ENCODE measurements around the gene CETP. TPM values are rescaled to one million over a fixed set of nuclear protein-coding genes. Genes with fewer than 3 reads are reported as not detected.

The CETP gene
- total and polyA plus RNA-seq, 2 of the 13 experiments (the other 11 are each of a cell fraction or from before 2014, with no cell fraction given) = 0.31 to 9.8 TPM

- TF ChIP-seq, protein P1, sequence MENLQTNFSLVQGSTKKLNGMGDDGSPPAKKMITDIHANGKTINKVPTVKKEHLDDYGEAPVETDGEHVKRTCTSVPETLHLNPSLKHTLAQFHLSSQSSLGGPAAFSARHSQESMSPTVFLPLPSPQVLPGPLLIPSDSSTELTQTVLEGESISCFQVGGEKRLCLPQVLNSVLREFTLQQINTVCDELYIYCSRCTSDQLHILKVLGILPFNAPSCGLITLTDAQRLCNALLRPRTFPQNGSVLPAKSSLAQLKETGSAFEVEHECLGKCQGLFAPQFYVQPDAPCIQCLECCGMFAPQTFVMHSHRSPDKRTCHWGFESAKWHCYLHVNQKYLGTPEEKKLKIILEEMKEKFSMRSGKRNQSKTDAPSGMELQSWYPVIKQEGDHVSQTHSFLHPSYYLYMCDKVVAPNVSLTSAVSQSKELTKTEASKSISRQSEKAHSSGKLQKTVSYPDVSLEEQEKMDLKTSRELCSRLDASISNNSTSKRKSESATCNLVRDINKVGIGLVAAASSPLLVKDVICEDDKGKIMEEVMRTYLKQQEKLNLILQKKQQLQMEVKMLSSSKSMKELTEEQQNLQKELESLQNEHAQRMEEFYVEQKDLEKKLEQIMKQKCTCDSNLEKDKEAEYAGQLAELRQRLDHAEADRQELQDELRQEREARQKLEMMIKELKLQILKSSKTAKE (CRISPR knock-in tag; IDR thresholded peaks at IDR 0.05; ENCODE audit: borderline replicate concordance) = peak; percentile 72; the same call in 1 of the 2 replicates
- TF ChIP-seq SNAPC4 (CRISPR knock-in tag; IDR thresholded peaks at IDR 0.05) = peak; percentile 82
- no peak for TF ChIP-seq ZNF546 (CRISPR knock-in tag; conservative IDR thresholded peaks at IDR 0.05)
- no peak for TF ChIP-seq YEATS2 (CRISPR knock-in tag; IDR thresholded peaks at IDR 0.05; ENCODE audit: borderline replicate concordance)
- TF ChIP-seq KAT8 (CRISPR knock-in tag; IDR thresholded peaks at IDR 0.05) = no peak
- no peak for TF ChIP-seq NFE2L1 (CRISPR knock-in tag; IDR thresholded peaks at IDR 0.05; ENCODE audit: borderline replicate concordance)
- TF ChIP-seq, protein P2, sequence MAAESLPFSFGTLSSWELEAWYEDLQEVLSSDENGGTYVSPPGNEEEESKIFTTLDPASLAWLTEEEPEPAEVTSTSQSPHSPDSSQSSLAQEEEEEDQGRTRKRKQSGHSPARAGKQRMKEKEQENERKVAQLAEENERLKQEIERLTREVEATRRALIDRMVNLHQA (CRISPR knock-in tag; IDR thresholded peaks at IDR 0.05) = no peak
- no peak for TF ChIP-seq NBN (conservative IDR thresholded peaks at IDR 0.05)
- TF ChIP-seq RFX5 (IDR thresholded peaks at IDR 0.05; ENCODE audit: low read depth, low read length) = peak; percentile 25; the same call in 1 of the 2 replicates
- TF ChIP-seq ZSCAN21 (CRISPR knock-in tag; IDR thresholded peaks at IDR 0.05; ENCODE audit: borderline replicate concordance) = no peak
- TF ChIP-seq ZFP36L1 (CRISPR knock-in tag; IDR thresholded peaks at IDR 0.05) = no peak
- no peak for TF ChIP-seq SIN3A (IDR thresholded peaks at IDR 0.05; ENCODE audit: borderline replicate concordance, low read depth, low read length)
- TF ChIP-seq ERF (CRISPR knock-in tag; IDR thresholded peaks at IDR 0.05) = peak; percentile 22; the same call in 1 of the 2 replicates
- 0 out of 2 replicates have a peak, but pooled peaks have one; percentile 52 for TF ChIP-seq ZNF501 (CRISPR knock-in tag; IDR thresholded peaks at IDR 0.05)
- 0 out of 2 replicates have a peak, but pooled peaks have one; percentile 64 for TF ChIP-seq ZSCAN31 (CRISPR knock-in tag; IDR thresholded peaks at IDR 0.05; ENCODE audit: low read depth)
- TF ChIP-seq ZNF615 (CRISPR knock-in tag; IDR thresholded peaks at IDR 0.05; ENCODE audit: borderline replicate concordance) = no peak
- no peak for TF ChIP-seq ZNF263 (CRISPR knock-in tag; IDR thresholded peaks at IDR 0.05)
- TF ChIP-seq ZNF670 (CRISPR knock-in tag; IDR thresholded peaks at IDR 0.05; ENCODE audit: borderline replicate concordance) = peak; percentile 53; the same call in 1 of the 2 replicates
- TF ChIP-seq ZNF782 (CRISPR knock-in tag; IDR thresholded peaks at IDR 0.05; ENCODE audit: borderline replicate concordance) = no peak
- TF ChIP-seq SMAD3 (CRISPR knock-in tag; IDR thresholded peaks at IDR 0.05) = 0 out of 2 replicates have a peak, but pooled peaks have one; percentile 19
Observed at GRCh38 chr16:56964243-56965148, 2.7 kb downstream of the CETP start (continued).
